ENCODE measurements around the gene MRPS7. TPM values are rescaled to one million over a fixed set of nuclear protein-coding genes. Genes with fewer than 3 reads are reported as not detected.
"Not testable (repeated sequence)": the region's sequence is repeated elsewhere in the genome, so short reads cannot be mapped to it uniquely, and the experiment has no call there.

The MRPS7 gene
- polyA plus RNA-seq, 3 donors = 26.7 to 122 (median 101) TPM

- H3K36me3 Mint-ChIP-seq = peaks cover 32 to 54% of the 10 kb centered on the region in 2 donors
- peak overlapping the region in 3 of 7 donors; percentile 33 to 62 (median 61) for H3K27ac Mint-ChIP-seq
- Histone ChIP-seq H3K4me1 (ENCODE audit: control insufficient read depth in 1 of 2, insufficient read depth in 2 of 2, low read length in 2 of 2) (peaks cover 27 to 32% of the 10 kb centered on the region in 2 donors), H3K36me3 (replicated peaks in 1 of 2; ENCODE audit: control insufficient read depth in 1 of 2, insufficient read depth in 2 of 2, low read length in 2 of 2) (peaks cover 20 to 45% of the 10 kb centered on the region in 2 donors), H3K4me2 (replicated peaks; ENCODE audit: extremely low read depth, low read length, poor library complexity, severe bottlenecking) (no peak overlapping the region), H3K9me3 (replicated peaks in 1 of 2; ENCODE audit: control insufficient read depth in 1 of 2, insufficient read depth in 1 of 2, low read length in 2 of 2) (no peaks in the 10 kb centered on the region), H3K27ac (ENCODE audit: low read depth in 1 of 2, low read length in 2 of 2) (no peak overlapping the region), H3K9ac (ENCODE audit: insufficient read depth, low read length, poor library complexity, severe bottlenecking) (no peak overlapping the region), H2AFZ (ENCODE audit: insufficient read depth, low read depth, low read length, poor library complexity, severe bottlenecking) (no peak overlapping the region), H3K79me2 (ENCODE audit: insufficient read depth, low read length) (peaks cover 54% of the 10 kb centered on the region), H3K27me3 (ENCODE audit: control insufficient read depth in 2 of 2, insufficient read depth in 2 of 2, low read length in 2 of 2) (no peaks in the 10 kb centered on the region), H4K20me1 (ENCODE audit: insufficient read depth, low read length) (peaks cover 4% of the 10 kb centered on the region), H3K4me3 (replicated peaks in 1 of 3; ENCODE audit: low read depth in 2 of 3, low read length in 3 of 3) (no peak overlapping the region)
- no peak for DNase-seq
- intact Hi-C loops (cut with micrococcal nuclease) = loop anchor here in 1 of 2 donors (5.0 kb wide), 1 partner anchor 133 kb away; the partner anchor contains the start of gene GRB2
- no peak for TF ChIP-seq CTCF (IDR thresholded peaks at IDR 0.05)
- no peak overlapping the region for H3K4me3 Mint-ChIP-seq
- WGBS (ENCODE audit: insufficient coverage) = 69% methylated on average over 6 of the region's 7 CpGs
- H3K27me3 Mint-ChIP-seq (ENCODE audit: low read depth in 3 of 3) = peaks cover 0 to 2% (median 0%) of the 10 kb centered on the region in 3 donors
- no peaks in the 10 kb centered on the region for H3K9me3 Mint-ChIP-seq
- H3K4me1 Mint-ChIP-seq = peaks cover 28% of the 10 kb centered on the region
These were observed 12.5 kb downstream of the MRPS7 start for GRCh38 chr17:75273977-75274708.

- no peak for TF ChIP-seq CTCF (IDR thresholded peaks at IDR 0.05)
- Histone ChIP-seq H3K9ac (ENCODE audit: insufficient read depth, low read length, poor library complexity, severe bottlenecking) (no peak overlapping the region), H3K27ac (ENCODE audit: low read depth in 1 of 2, low read length in 2 of 2) (no peak overlapping the region), H3K4me3 (replicated peaks in 1 of 3; ENCODE audit: low read depth in 2 of 3, low read length in 3 of 3) (no peak overlapping the region), H2AFZ (ENCODE audit: insufficient read depth, low read depth, low read length, poor library complexity, severe bottlenecking) (no peak overlapping the region), H3K27me3 (ENCODE audit: control insufficient read depth in 2 of 2, insufficient read depth in 2 of 2, low read length in 2 of 2) (no peaks in the 10 kb centered on the region), H4K20me1 (ENCODE audit: insufficient read depth, low read length) (no peaks in the 10 kb centered on the region), H3K9me3 (replicated peaks in 1 of 2; ENCODE audit: control insufficient read depth in 1 of 2, insufficient read depth in 1 of 2, low read length in 2 of 2) (no peaks in the 10 kb centered on the region), H3K4me2 (replicated peaks; ENCODE audit: extremely low read depth, low read length, poor library complexity, severe bottlenecking) (no peak overlapping the region), H3K79me2 (ENCODE audit: insufficient read depth, low read length) (peaks cover 27% of the 10 kb centered on the region), H3K4me1 (ENCODE audit: control insufficient read depth in 1 of 2, insufficient read depth in 2 of 2, low read length in 2 of 2) (peaks cover 3 to 5% of the 10 kb centered on the region in 2 donors), H3K36me3 (replicated peaks in 1 of 2; ENCODE audit: control insufficient read depth in 1 of 2, insufficient read depth in 2 of 2, low read length in 2 of 2) (peaks cover 27 to 64% of the 10 kb centered on the region in 2 donors)
- peaks cover 0 to 2% (median 0%) of the 10 kb centered on the region in 3 donors for H3K27me3 Mint-ChIP-seq (ENCODE audit: low read depth in 3 of 3)
- no peak overlapping the region for H3K4me3 Mint-ChIP-seq
- H3K9me3 Mint-ChIP-seq = no peaks in the 10 kb centered on the region
- no CpG with 5 or more reads among the region's 6 CpGs for WGBS (ENCODE audit: insufficient coverage)
- H3K36me3 Mint-ChIP-seq = peaks cover 40 to 76% of the 10 kb centered on the region in 2 donors
- no peak overlapping the region for H3K27ac Mint-ChIP-seq
- intact Hi-C loops (cut with micrococcal nuclease) = no loop called here
- no peak for DNase-seq
- peaks cover 7% of the 10 kb centered on the region for H3K4me1 Mint-ChIP-seq
These were observed 16.0 kb downstream of the MRPS7 start for GRCh38 chr17:75277664-75278071.

GRCh38 chr17:75280189-75280588, 18.5 kb downstream of the MRPS7 start:
- H3K4me3 ChIP-seq (replicated peaks in 1 of 3; ENCODE audit: low read depth in 2 of 3, low read length in 3 of 3); H3K27ac ChIP-seq (ENCODE audit: low read depth in 1 of 2, low read length in 2 of 2); H3K27ac Mint-ChIP-seq; H3K4me2 ChIP-seq (replicated peaks; ENCODE audit: extremely low read depth, low read length, poor library complexity, severe bottlenecking); H3K9me3 Mint-ChIP-seq; H3K4me1 ChIP-seq (ENCODE audit: control insufficient read depth in 1 of 2, insufficient read depth in 2 of 2, low read length in 2 of 2); H3K27me3 Mint-ChIP-seq (ENCODE audit: low read depth in 3 of 3); H3K27me3 ChIP-seq (ENCODE audit: control insufficient read depth in 2 of 2, insufficient read depth in 2 of 2, low read length in 2 of 2); H3K4me1 Mint-ChIP-seq; H4K20me1 ChIP-seq (ENCODE audit: insufficient read depth, low read length); H3K9me3 ChIP-seq (replicated peaks in 1 of 2; ENCODE audit: control insufficient read depth in 1 of 2, insufficient read depth in 1 of 2, low read length in 2 of 2); DNase-seq; H2AFZ ChIP-seq (ENCODE audit: insufficient read depth, low read depth, low read length, poor library complexity, severe bottlenecking); H3K4me3 Mint-ChIP-seq; intact Hi-C loops (cut with micrococcal nuclease); H3K9ac ChIP-seq (ENCODE audit: insufficient read depth, low read length, poor library complexity, severe bottlenecking): not testable (repeated sequence)
- no CpG with 5 or more reads among the region's 4 CpGs for WGBS (ENCODE audit: insufficient coverage)
- Histone ChIP-seq H3K79me2 (ENCODE audit: insufficient read depth, low read length) (peaks cover 16% of the 10 kb centered on the region), H3K36me3 (replicated peaks in 1 of 2; ENCODE audit: control insufficient read depth in 1 of 2, insufficient read depth in 2 of 2, low read length in 2 of 2) (peaks cover 25 to 58% of the 10 kb centered on the region in 2 donors)
- peaks cover 30 to 67% of the 10 kb centered on the region in 2 donors for H3K36me3 Mint-ChIP-seq
